Liver (tissue), 9 donors: ENCODE measurements around the gene PSEN1. TPM values are rescaled to one million over a fixed set of nuclear protein-coding genes. Genes with fewer than 3 reads are reported as not detected.

Experiments used
- DNase-seq: peaks from one replicate; pipeline ENCODE4 v3.0.0-alpha.2; 2017; ENCODE audit warnings: low spot score
- H3K27ac ChIP-seq, 2 donors: one replicate each; pipeline ENCODE4 v1.7.0; 2013; ENCODE audit warnings: inconsistent platforms in 2 of 2, low read length in 2 of 2, control low read depth in 1 of 2, low read depth in 1 of 2, mild to moderate bottlenecking in 1 of 2
- H3K27me3 ChIP-seq, 4 donors: one replicate each; pipeline versions ENCODE4 v1.6.1 to v1.7.0; 2013; ENCODE audit warnings: low read length in 3 of 4, inconsistent platforms in 1 of 4, mild to moderate bottlenecking in 1 of 4, moderate library complexity in 1 of 4; ENCODE audit not compliant: control insufficient read depth in 4 of 4, insufficient read depth in 4 of 4
- H3K36me3 ChIP-seq, 4 donors: one replicate each; pipeline versions ENCODE4 v1.6.1 to v1.7.0; 2013; ENCODE audit warnings: low read length in 3 of 4, mild to moderate bottlenecking in 3 of 4, low read depth in 1 of 4, moderate library complexity in 1 of 4; ENCODE audit not compliant: control insufficient read depth in 4 of 4, insufficient read depth in 3 of 4
- H3K4me1 ChIP-seq, 4 donors: one replicate each; pipeline versions ENCODE4 v1.6.1 to v1.7.0; 2013; ENCODE audit warnings: low read length in 3 of 4, mild to moderate bottlenecking in 3 of 4, moderate library complexity in 1 of 4; ENCODE audit not compliant: control insufficient read depth in 4 of 4, insufficient read depth in 4 of 4
- H3K4me3 ChIP-seq, 3 donors: one replicate each; pipeline versions ENCODE4 v1.6.1 to v1.7.0; 2013; ENCODE audit warnings: low read length in 3 of 3, control low read depth in 1 of 3, low read depth in 1 of 3, mild to moderate bottlenecking in 1 of 3
- H3K9ac ChIP-seq, 2 donors: one replicate each; pipeline ENCODE4 v1.7.0; 2013; ENCODE audit warnings: low read length in 2 of 2, mild to moderate bottlenecking in 2 of 2, moderate library complexity in 2 of 2, control low read depth in 1 of 2, low read depth in 1 of 2
- H3K9me3 ChIP-seq, 4 donors: one replicate each; pipeline versions ENCODE4 v1.6.1 to v1.7.0; 2013; ENCODE audit warnings: low read length in 3 of 4; ENCODE audit not compliant: control insufficient read depth in 4 of 4
- EGR1 ChIP-seq, 2 donors: IDR thresholded peaks; 2 replicates each; pipeline ENCODE4 v1.6.1; 2016 to 2018; ENCODE audit warnings: antibody characterized with exemption in 2 of 2, low read depth in 2 of 2
- GABPA ChIP-seq, 2 donors: IDR thresholded peaks in 1 of 2; conservative IDR thresholded peaks in 1 of 2; 2 replicates each; pipeline ENCODE4 v1.6.1; 2016; ENCODE audit warnings: antibody characterized with exemption in 2 of 2, mild to moderate bottlenecking in 1 of 2, moderate library complexity in 1 of 2
- HNF4A ChIP-seq, 2 donors: conservative IDR thresholded peaks; 2 replicates each; pipeline ENCODE4 v1.6.1; 2016; ENCODE audit warnings: antibody characterized with exemption in 2 of 2, mild to moderate bottlenecking in 2 of 2
- JUND ChIP-seq, 2 donors: IDR thresholded peaks; 2 replicates each; pipeline ENCODE4 v1.6.1; 2016; ENCODE audit warnings: antibody characterized with exemption in 2 of 2
- RAD21 ChIP-seq, 2 donors: IDR thresholded peaks; 2 replicates each; pipeline ENCODE4 v1.6.1; 2016; ENCODE audit warnings: antibody characterized with exemption in 2 of 2, mild to moderate bottlenecking in 2 of 2
- SP1 ChIP-seq: IDR thresholded peaks from 2 replicates; pipeline ENCODE4 v1.6.1; 2018; ENCODE audit warnings: antibody characterized with exemption, mild to moderate bottlenecking
- TAF1 ChIP-seq: conservative IDR thresholded peaks from 2 replicates; pipeline ENCODE4 v1.6.1; 2016; ENCODE audit warnings: antibody characterized with exemption, mild to moderate bottlenecking
- YY1 ChIP-seq: IDR thresholded peaks from 2 replicates; pipeline ENCODE4 v1.6.1; 2016; ENCODE audit warnings: antibody characterized with exemption, mild to moderate bottlenecking
- ZBTB33 ChIP-seq: IDR thresholded peaks from 2 replicates; pipeline ENCODE4 v1.6.1; 2016; ENCODE audit warnings: antibody characterized with exemption
- WGBS: extraction: QIAGEN DNeasy Blood & Tissue Kit; methylation state at CpG from one replicate; pipeline ENCODE4 v1.1.7; 2013; 5-methylcytosine and 5-hydroxymethylcytosine counted together
- polyA plus RNA-seq, 2 donors: library from polyadenylated mRNA; stranded (reverse) in 1 of 2; unstranded in 1 of 2; fragments of 200-250 nt in 1 of 2; fragments of >200 nt in 1 of 2; fragmentation: Nextera tagmentation in 1 of 2; extraction: Ambion mirVana in 1 of 2; gene quantifications; one replicate each; pipeline versions ENCODE4 v1.2.1 to v1.2.3, GENCODE V29; 2013 to 2015
- total RNA-seq, 2 donors: library from RNA; depleted of rRNA; stranded (reverse); fragments of >200 nt; gene quantifications; one replicate each; pipeline ENCODE4 v1.2.3, GENCODE V29; 2014
- TF ChIP-seq, protein P1 (sequence below): IDR thresholded peaks from 2 replicates; pipeline ENCODE4 v1.6.1; 2016; ENCODE audit warnings: antibody characterized with exemption
- TF ChIP-seq, protein P2 (sequence below): fragments of 150-350 bp; IDR thresholded peaks from 2 replicates; pipeline ENCODE4 v1.5.1; 2017; ENCODE audit warnings: improper control_type of control experiment, low read depth, low read length; ENCODE audit not compliant: missing input control
- donor health status: healthy.
- donor health status: healthy.
- donor health status: healthy.
- donor health status: healthy.
- donor health status: healthy.

PSEN1 gene
- total and polyA plus RNA-seq, 4 donors, result 10.4 to 36.2 (median 19.9) TPM

- TF ChIP-seq, protein P1, sequence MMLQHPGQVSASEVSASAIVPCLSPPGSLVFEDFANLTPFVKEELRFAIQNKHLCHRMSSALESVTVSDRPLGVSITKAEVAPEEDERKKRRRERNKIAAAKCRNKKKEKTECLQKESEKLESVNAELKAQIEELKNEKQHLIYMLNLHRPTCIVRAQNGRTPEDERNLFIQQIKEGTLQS, result no peak
- TF ChIP-seq, protein P2, sequence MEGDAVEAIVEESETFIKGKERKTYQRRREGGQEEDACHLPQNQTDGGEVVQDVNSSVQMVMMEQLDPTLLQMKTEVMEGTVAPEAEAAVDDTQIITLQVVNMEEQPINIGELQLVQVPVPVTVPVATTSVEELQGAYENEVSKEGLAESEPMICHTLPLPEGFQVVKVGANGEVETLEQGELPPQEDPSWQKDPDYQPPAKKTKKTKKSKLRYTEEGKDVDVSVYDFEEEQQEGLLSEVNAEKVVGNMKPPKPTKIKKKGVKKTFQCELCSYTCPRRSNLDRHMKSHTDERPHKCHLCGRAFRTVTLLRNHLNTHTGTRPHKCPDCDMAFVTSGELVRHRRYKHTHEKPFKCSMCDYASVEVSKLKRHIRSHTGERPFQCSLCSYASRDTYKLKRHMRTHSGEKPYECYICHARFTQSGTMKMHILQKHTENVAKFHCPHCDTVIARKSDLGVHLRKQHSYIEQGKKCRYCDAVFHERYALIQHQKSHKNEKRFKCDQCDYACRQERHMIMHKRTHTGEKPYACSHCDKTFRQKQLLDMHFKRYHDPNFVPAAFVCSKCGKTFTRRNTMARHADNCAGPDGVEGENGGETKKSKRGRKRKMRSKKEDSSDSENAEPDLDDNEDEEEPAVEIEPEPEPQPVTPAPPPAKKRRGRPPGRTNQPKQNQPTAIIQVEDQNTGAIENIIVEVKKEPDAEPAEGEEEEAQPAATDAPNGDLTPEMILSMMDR, result no peak
- TF ChIP-seq TAF1 (no peak), HNF4A (conservative IDR thresholded peaks at IDR 0.05) (no peak)
Observed at GRCh38 chr14:73097421-73097820, 38.9 kb upstream of the PSEN1 start (continued).

DNA sequence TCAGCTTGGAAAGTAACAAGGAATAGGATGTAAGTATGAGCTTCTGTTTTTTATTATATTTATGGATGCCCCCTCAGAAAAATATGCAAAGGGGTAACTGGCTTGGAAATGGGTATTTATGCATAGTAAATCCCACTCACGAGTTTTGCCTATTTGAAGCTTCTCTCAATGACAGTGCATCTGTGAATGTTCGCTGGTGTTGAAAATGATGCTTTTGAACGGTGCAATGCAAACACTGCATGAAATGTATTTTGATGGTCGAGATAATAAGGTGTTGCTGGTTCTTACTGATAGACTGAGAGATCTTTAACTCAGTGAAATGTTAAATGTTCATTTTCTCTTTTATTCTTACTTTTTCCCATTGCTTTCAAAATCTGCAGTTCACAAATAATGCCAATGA, 36.0 kb upstream of the PSEN1 start:
- 96% methylated on average over 4 of the region's 4 CpGs for WGBS
- Histone ChIP-seq H3K9me3 (no peaks in the 10 kb centered on the region), H3K27me3 (no peaks in the 10 kb centered on the region), H3K27ac (no peak overlapping the region), H3K9ac (no peak overlapping the region), H3K36me3 (peaks cover 1 to 47% (median 40%) of the 10 kb centered on the region in 4 donors), H3K4me1 (peaks cover 0 to 10% (median 6%) of the 10 kb centered on the region in 4 donors), H3K4me3 (no peak overlapping the region)
- TF ChIP-seq ZBTB33, result no peak
- TF ChIP-seq JUND (IDR thresholded peaks at IDR 0.05), result no peak
- TF ChIP-seq, protein P2, result no peak
- no peak for TF ChIP-seq GABPA (IDR thresholded peaks at IDR 0.05 in 1 of 2, conservative IDR thresholded peaks at IDR 0.05 in 1 of 2)
- no peak for TF ChIP-seq EGR1 (IDR thresholded peaks at IDR 0.05; ENCODE audit: low read depth in 2 of 2)
- TF ChIP-seq, protein P1, result no peak
- TF ChIP-seq TAF1, result no peak
- no peak for TF ChIP-seq RAD21 (IDR thresholded peaks at IDR 0.05)
- no peak for TF ChIP-seq SP1
- DNase-seq, result no peak

GRCh38 chr14:73102806-73103497, 33.4 kb upstream of the PSEN1 start:
- WGBS, result 96% methylated on average over 27 of the region's 27 CpGs
- H3K27me3 ChIP-seq, result no peaks in the 10 kb centered on the region
- H3K9ac ChIP-seq, result no peak overlapping the region
- no peak overlapping the region for H3K27ac ChIP-seq
- peaks cover 4 to 48% (median 38%) of the 10 kb centered on the region in 4 donors for H3K36me3 ChIP-seq
- H3K4me3 ChIP-seq, result no peak overlapping the region
- peaks cover 0 to 10% (median 6%) of the 10 kb centered on the region in 4 donors for H3K4me1 ChIP-seq
- TF ChIP-seq TAF1 (no peak), HNF4A (conservative IDR thresholded peaks at IDR 0.05) (no peak), YY1 (no peak), RAD21 (IDR thresholded peaks at IDR 0.05) (no peak), ZBTB33 (no peak)
- TF ChIP-seq, protein P2, result no peak
- no peaks in the 10 kb centered on the region for H3K9me3 ChIP-seq
- no peak for DNase-seq
